Stimulated activated CD8-positive, alpha-beta memory T cell treated with anti-CD3 and anti-CD28 coated beads, Interleukin-15, amount 100 ng/mL, for 48 hours (primary cell): ENCODE measurements around the gene PRELID2.
"Not testable (repeated sequence)": the region's sequence is repeated elsewhere in the genome, so short reads cannot be mapped to it uniquely, and the experiment has no call there.

ENCODE experiments used
- DNase-seq, 2 donors: peaks; one replicate each; pipeline ENCODE4 v3.0.0-alpha.2; 2020; ENCODE audit warnings: low read depth in 2 of 2

Gene PRELID2

GRCh38 chr5:145834917-145835847 is at the start of gene PRELID2:
PRELID2 (minus strand) TSS chr5:145835342; CDS start chr5:145835251, 91 bp downstream.
- peak; percentile 34 to 41 for DNase-seq

GRCh38 chr5:145874765-145875164 is 39.6 kb upstream of the PRELID2 start:
- DNase-seq, result no peak

- DNase-seq, result no peak
These were observed 37.8 kb upstream of the PRELID2 start, which contains the start of gene GRXCR2 for GRCh38 chr5:145872914-145873313. GRXCR2 (minus strand) TSS chr5:145873014; CDS start chr5:145872968, 46 bp downstream.

- no peak for DNase-seq
These were observed 37.3 kb upstream of the PRELID2 start for GRCh38 chr5:145872486-145872885.

- no peak for DNase-seq
These were observed 34.6 kb upstream of the PRELID2 start for GRCh38 chr5:145869753-145870152.

GRCh38 chr5:145867806-145868205 is 32.7 kb upstream of the PRELID2 start:
- DNase-seq, result no peak

GRCh38 chr5:145864432-145864831 is 29.3 kb upstream of the PRELID2 start:
- not testable (repeated sequence) for DNase-seq

GRCh38 chr5:145863003-145863402 is 27.9 kb upstream of the PRELID2 start:
- no peak for DNase-seq

- DNase-seq, result no peak
These were observed 24.8 kb upstream of the PRELID2 start for GRCh38 chr5:145859897-145860296.

GRCh38 chr5:145859453-145859852 is 24.3 kb upstream of the PRELID2 start:
- DNase-seq, result no peak

GRCh38 chr5:145858959-145859358 is 23.8 kb upstream of the PRELID2 start:
- no peak for DNase-seq

GRCh38 chr5:145856285-145856818 is 21.2 kb upstream of the PRELID2 start:
- DNase-seq, result peak in 1 of 2 donors; percentile 21

GRCh38 chr5:145855763-145856267 is 20.7 kb upstream of the PRELID2 start:
- no peak for DNase-seq

GRCh38 chr5:145854651-145855258 is 19.6 kb upstream of the PRELID2 start:
- DNase-seq, result no peak

- DNase-seq, result no peak
These were observed 18.7 kb upstream of the PRELID2 start for GRCh38 chr5:145853781-145854376.

- DNase-seq, result no peak
These were observed 17.8 kb upstream of the PRELID2 start for GRCh38 chr5:145852990-145853389.

- DNase-seq, result no peak
These were observed 13.7 kb upstream of the PRELID2 start for GRCh38 chr5:145848854-145849253.

- no peak for DNase-seq
These were observed 12.7 kb upstream of the PRELID2 start for GRCh38 chr5:145847499-145848497.

GRCh38 chr5:145846081-145846480 is 10.9 kb upstream of the PRELID2 start:
- no peak for DNase-seq

- DNase-seq, result no peak
These were observed 6.2 kb upstream of the PRELID2 start for GRCh38 chr5:145841299-145841698.
